ENCODE data around the gene TMEM138.

DNA sequence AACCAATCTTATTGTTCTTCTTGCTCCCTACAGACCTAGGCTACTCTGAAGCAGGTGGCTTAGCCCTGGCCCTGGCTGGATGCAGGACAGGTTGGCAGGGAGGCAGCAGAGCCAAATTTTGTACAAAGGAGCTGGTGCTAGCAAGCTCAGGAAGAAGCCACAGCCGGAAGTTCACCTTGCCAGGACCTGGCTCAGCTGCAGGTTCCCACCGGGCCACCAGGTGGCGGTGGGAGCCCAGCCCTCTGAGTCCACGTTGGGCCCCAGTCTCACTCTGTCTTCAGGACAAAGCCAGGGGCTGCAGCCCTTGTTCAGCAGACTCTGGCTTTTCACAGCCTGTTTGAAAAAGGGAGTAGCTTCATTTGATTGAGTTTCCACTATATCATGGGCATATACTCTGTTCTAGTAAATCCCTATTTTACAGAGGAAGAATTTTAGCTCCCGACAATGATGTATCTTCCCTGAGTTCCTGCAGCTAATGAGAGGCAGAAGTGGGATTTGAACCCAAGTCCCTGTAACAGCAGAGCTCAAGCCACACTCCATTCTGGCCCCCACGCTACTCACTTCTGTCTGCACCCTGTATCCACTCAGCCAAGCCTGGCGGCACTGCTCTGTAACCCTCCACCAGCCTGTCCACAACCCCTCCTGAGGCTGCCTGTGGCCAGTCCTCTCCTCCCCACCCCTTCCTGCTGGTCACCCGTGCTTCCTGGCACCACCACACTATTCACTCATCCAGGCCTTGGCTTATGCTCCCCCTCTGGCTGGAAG lies 25.8 kb upstream of the TMEM138 start:
- TF ChIP-seq, protein P1, sequence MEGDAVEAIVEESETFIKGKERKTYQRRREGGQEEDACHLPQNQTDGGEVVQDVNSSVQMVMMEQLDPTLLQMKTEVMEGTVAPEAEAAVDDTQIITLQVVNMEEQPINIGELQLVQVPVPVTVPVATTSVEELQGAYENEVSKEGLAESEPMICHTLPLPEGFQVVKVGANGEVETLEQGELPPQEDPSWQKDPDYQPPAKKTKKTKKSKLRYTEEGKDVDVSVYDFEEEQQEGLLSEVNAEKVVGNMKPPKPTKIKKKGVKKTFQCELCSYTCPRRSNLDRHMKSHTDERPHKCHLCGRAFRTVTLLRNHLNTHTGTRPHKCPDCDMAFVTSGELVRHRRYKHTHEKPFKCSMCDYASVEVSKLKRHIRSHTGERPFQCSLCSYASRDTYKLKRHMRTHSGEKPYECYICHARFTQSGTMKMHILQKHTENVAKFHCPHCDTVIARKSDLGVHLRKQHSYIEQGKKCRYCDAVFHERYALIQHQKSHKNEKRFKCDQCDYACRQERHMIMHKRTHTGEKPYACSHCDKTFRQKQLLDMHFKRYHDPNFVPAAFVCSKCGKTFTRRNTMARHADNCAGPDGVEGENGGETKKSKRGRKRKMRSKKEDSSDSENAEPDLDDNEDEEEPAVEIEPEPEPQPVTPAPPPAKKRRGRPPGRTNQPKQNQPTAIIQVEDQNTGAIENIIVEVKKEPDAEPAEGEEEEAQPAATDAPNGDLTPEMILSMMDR (IDR thresholded peaks at IDR 0.05): peak; percentile 92 to 98 (median 95)
- TF ChIP-seq POLR2A (IDR thresholded peaks at IDR 0.05): no peak
